Measurements from ENCODE around the gene MAN2C1.
"Not testable (repeated sequence)": the region's sequence is repeated elsewhere in the genome, so short reads cannot be mapped to it uniquely, and the experiment has no call there.

Gene MAN2C1

DNA sequence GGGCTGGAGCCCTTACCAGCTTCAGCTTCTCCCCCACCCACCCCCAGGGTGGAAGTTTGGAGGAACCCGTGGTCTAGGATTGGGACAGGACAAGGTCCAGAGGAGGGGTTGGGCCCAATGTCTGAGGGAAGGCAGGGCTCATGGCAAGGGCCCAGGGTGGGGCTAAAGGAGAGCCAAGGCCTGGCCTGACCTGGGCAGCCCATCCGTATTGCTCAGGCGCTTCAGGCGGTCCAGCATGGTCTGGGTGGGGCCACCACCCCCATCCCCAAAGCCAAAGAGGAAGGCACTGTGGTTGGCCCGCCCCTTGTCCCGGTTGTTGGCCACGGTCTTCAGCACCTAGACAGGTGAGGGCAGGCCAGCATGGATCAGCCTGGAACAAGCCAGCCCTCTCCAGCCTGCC is 7.6 kb downstream of the MAN2C1 start:
- no peak for DNase-seq

DNA sequence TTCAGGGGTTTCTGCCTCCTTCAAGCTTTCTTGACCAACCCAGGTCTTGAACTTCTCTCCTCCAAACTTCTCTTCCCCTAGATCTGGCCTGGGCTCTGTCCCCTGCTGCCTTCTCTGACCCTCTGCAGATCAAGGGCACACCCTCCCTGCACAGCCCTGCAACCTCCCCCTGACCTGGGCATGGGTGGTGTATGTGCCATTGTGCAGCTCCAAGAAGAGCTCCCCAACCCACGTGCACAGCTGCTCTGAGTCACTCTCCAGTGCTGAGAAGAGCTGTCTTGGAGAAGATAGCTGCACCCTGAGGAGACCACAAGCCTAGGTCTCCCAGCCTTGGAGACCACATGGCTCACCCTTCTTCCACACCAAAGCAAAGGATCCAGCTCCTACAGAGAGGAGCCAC is 8.0 kb downstream of the MAN2C1 start:
- no peak for DNase-seq

DNA sequence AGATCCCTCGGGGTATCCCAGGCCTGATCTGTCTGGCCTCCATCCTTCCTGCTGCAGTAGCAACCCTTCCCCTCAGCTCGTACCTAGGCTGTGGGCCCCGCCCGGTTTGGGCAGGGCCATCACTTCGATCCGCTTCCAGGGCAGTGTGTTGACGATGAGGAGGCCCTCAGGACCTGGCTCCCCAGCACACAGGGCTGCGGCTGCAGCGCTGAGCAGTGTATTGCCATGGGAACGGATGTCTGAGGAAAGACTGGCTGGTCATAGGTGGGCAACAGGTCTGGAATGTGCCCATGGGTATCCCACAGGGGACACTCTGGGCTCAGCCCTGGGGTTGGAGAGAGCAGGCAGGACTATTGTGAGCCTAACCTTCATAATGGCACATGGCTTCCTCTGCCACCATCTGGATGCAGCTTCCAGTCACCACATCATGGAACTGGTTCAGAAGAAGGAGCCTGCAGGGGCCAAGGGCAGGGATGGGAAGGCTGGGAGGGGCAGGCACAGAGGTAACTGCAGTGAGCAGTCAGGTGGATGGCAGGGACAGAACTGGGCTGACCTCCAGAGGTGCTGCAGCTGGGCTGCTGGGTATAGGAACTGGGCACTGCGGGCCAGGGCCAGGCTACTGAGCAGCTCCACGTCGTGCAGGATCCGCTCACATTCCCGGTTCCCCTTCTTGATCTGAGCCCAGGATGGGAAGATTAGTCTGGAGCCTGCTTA is 8.7 kb downstream of the MAN2C1 start:
- DNase-seq = no peak

DNA sequence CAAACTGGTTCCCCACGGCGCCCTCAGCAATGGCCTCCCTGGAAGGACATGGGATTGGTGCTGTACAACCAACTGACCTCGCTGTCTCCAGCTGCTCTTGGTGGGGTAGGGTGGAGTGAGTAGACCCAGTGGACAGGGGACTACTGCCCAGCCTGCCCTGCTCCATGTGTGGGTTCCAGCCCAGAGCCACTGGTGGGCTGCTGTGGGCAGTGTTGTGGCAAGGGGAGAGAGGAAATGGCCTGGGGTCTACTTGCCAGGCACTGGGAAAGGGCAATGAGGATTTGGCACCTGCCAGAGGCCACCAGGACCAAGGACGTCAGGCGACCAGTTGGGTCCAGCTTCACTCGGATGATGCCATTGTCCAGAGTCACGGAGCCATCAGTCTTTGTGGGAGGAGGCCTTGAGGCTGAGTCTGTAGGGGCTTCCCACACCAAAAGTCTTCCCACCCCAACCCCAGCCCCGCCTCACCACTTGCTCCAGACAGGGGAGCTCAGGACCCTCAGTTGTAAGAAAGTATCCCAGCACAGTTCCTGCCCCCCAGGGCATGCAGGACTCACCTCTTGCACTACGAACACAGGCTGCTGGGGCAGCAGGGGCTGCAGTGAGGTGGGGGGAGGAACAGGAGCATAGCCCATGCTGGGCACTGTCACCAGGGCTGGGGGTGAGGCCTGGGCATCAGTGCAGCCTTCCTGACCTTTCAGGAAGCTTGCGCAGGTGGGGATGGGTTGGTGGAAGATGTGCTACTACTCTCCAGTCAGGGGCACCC is 9.5 kb downstream of the MAN2C1 start:
- no peak for DNase-seq

DNA sequence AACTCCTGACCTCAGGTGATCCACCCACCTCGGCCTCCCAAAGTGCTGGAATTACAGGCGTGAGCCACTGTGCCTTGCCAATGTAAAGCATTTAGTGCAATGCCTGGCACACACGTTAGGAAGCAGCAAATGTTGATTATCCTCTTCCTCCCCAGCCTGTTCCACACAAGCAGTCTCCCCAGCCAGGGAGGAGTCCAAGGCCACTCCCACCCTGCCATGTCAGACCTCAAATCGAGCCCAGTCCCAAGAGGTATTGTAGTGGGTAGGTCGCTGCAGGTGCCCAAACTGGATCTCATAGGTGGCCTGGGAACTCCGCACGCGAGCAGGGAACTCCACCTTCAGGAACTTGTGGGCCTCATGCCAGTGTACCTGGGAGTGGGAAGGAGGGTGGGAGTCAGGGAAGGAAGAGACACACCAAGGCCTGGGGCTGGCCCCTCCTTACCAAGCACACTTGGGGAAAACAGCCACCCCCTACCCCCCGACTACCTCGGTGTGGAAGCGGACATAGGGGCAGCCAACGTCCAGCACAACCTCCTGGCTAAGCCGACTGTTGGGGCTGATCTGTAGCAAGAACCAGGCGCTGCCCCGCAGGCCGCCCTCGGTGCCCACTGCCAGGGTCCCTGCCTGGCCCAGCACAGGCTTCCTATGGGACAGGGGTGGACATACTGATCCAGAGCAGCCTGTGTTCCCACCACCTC is 10.3 kb downstream of the MAN2C1 start:
- DNase-seq = no peak

DNA sequence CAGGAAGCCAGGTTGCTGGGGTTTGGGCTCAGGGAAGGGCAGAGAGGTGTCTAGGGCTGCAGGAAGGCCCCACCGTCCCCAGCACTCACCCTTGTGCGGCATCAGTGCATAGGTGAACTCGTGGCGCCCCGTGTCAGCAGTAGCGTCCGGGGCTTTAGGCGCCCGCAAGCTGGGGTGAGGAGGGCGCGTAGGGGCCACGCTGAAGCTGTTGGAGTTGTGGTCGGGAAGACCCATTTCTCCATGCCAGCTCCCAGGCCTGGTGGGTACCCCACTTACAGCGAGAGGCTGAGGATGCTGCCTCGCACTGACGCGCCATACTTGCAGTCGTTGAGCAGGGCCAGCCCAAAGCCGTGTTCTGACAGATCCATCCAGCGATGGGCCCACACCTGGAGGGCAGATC is 11.9 kb downstream of the MAN2C1 start:
- no peak for DNase-seq

DNA sequence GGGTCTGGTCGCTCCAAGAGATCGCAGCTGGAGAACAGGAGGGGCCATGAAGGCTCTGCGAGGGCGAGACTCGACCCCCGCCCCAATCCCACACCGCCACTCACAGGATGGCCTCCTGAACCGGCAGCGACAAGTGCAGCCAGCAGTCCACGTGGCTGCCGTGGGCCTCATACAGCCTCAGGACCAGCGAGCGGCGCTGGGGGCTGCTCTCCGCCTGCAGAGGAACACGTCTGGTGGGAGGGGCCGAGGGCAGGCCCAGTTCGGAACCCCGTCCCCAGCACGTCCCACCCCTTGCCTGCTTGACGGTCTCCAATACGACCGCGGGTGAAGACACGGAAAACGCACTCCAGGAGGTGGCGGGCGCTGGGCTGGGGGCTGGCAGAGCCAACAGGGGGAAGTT is 12.4 kb downstream of the MAN2C1 start:
- DNase-seq = no peak

DNA sequence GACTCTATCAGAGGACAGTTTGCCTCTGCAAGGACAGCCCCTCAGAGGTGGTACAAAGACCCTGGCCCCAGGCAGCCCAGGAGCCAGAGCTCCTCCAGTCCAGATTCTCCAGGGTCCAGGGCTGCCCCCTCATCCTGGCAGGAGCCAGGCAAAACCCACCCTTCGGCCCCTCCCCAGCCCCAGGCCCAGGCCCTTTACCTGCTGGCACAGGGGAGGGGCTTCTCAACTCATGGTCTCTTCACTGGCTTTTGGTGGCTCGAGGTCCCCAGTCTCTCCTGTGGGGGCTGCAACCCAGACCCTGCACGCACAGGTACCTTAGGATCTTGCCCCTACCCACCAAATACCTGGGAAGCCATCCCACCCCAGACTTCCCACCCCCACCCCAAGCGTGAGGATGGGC is 13.0 kb downstream of the MAN2C1 start:
- no peak for DNase-seq

DNA sequence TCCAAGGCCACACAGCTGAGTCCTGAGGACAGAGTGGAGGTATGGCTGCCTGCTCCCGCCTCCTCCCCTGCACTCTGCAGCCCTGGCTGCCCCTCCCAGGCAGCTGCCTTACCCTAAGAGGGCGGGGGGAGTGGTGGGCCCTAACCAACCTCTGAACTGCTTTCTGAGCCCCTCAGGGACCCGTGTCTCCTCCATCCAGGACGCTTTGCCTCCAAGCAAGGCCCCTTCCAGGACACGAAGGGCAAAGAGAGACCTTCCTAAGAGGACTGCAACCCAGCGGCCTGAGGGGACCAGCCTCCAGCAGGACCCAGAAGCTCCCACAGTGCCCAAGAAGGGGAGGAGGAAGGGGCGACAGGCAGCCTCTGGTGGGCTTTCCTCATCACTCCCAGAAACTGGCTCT is 14.0 kb downstream of the MAN2C1 start:
- DNase-seq = no peak

DNA sequence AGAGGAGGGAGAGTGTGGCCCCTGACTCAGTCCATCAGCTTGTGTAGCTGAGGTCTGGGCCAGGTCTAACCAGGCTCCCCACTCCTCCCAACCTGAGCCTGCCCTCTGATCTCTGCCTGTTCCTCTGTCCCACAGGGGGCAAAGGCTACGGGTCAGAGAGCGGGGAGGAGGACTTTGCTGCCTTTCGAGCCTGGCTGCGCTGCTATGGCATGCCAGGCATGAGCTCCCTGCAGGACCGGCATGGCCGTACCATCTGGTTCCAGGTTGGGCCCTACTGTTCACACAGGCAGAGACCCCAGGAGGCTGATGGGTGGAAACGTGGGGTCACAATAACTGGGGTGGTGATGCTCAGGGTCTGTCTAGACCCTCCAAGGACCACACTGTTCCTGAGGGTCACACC is 14.8 kb downstream of the MAN2C1 start:
- no peak for DNase-seq

DNA sequence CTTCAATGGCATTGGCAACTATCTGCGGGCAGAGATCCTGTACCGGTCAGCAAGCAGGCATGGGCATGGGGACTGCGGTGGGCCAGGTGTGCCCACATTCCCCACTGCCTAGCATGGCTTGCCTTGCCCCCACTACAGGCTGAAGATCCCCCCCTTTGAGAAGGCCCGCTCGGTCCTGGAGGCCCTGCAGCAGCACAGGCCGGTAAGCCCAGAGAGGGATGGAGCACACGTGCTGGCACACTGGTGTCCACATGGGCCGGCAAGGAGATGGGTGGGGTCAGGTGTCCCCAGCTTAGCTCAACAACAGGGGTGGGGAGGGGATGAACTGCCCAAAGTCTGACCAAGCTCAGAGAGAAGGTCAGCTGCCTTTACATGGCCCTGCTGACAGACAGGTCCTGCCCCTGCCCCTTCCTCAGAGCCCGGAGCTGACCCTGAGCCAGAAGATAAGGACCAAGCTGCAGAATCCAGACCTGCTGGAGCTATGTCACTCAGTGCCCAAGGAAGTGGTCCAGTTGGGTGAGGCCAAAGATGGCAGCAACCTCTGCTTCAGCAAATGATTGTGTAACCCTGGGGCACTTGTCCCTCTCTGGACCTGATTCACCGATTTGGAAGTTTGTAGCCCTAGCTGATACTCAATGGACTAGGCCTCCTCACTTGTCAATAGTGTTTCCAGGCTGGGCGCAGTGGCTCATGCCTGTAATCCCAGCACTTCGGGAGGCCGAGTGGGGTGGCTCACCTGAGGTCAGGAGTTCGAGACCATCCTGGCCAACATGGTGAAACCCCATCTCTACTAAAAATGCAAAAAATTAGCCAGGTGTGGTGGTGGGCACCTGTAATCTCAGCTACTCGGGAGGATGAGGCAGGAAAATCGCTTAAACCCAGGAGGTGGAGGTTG is 16.0 kb downstream of the MAN2C1 start:
- no peak for DNase-seq

DNA sequence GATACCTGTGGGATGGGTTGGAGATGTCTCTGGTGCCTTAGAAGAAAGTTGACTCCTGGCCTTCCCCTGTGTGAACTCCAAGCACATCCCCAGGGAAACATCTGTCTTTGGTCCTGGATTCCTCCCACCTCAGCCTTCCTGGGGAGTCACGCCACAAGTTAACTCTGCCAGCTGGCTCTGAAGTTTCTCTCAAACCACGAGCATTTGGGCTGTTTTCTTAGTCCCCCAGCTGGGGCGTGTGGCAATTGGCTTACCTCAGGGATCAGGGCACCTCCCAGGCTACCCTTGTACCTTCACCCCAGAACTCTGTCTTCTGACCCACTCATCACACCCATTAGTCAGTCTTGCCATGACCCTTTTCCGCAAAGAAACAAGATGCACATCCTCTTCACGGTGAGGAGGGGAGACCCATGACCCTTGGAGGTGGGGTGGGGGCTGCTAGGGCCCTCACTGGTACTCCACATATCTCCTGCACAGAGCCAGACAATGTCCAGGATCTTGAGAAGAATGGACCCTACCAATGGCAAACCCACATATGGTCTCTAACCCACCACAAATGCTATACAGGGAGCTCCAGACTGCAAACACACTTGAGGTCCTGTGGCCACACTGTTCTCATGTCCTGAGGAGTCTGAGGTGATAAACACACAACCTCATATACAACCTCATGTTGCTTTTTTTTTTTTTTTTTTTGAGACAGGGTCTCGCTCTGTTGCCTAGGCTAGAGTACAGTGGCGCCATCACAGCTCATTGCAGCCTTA is 17.6 kb downstream of the MAN2C1 start:
- DNase-seq = no peak

DNA sequence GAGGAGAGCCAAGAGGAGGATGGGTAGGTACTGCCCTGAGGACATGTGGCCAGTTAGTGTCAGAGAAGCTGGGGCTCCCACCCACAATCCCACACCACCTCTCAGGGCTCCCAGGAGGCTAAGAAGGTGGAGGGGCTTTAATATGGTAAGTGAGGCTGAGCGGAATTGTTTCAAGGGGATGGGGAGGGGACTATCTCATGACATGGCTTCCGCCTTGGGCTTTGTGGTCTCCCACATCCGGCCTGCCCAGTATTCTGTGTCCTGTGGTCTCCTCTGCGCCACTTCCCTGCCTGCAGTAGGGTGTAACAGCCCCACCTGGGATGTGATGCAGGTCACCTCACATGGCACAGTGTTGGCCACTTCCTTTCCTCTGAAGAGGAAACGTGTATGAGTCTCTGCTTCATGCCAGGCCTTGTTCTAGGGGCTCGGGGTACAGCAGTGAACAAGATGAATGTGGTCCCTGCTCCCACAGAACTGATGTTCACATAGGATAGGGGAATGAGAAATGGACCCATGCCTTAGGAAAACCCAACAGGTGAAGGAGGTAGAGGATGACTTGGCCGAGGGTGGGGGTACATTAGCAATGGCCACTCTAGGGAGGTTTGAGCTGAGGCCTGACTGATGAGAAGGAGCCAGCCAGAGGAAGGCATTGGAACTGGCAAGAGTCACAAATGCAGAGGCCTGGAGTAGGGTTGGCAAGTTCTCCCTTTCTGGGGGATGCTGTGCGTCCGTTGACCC is 18.4 kb downstream of the MAN2C1 start:
- peak; percentile 64 for DNase-seq

DNA sequence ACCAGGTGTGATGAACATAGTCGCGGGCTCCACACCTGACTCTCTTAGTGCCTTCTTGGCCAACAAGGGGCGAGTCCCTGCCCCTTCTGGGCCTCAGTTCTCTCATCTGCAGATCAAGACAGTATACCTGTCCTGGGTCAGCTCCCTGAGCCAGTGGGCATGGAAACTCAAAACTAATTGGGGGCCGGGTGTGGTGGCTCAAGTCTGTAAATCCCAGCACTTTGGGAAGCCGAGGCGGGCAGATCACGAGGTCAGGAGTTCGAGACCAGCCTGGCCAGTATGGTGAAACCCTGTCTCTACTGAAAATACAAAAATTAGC is 19.1 kb downstream of the MAN2C1 start:
- not testable (repeated sequence) for DNase-seq

DNA sequence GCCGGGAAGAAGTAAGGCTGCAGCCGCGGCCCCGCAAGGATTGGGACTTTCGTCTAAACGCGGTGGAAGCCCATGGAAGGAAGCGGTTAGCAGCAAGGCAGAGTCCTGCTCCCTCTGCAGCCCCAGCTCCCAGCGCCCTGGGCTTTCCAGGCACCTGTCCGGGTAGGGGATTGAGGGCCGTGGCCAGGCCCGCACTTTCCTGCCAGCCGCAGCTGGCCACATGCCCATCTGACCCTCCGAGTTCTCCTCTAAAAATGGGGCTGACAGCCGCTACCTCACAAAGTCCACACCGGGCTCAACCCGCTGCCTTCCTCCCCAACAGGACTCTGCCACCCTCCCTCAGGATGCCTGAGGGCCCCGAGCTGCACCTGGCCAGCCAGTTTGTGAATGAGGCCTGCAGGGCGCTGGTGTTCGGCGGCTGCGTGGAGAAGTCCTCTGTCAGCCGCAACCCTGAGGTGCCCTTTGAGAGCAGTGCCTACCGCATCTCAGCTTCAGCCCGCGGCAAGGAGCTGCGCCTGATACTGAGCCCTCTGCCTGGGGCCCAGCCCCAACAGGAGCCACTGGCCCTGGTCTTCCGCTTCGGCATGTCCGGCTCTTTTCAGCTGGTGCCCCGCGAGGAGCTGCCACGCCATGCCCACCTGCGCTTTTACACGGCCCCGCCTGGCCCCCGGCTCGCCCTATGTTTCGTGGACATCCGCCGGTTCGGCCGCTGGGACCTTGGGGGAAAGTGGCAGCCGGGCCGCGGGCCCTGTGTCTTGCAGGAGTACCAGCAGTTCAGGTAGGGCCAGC is 19.7 kb downstream of the MAN2C1 start:
- no peak for DNase-seq

DNA sequence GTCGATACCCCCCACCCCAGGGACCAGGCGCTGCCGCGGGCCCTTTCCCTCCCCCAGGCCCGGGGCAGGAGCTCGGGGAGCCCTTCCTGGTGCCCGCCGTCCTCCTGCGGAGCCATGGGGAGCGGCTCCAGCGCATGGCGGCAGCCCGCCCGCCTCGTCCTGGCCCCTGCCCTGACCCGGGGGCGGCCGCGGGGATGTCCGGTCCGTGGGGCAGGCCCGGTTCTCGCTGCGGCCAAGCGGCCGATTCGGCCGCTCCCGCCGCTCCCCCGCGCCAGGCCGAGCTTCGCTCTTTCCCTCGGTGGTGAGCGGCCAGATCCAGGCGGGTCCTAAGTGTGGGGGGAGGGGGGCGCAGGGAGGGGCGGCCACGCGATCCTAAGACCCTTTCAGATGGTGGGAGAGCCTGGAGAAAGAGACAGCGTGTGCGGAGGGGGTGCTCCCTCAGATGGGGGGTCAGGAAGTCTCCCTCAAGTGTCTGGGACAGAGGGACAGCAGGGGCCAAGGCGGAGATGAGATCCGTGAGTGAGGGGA is 20.3 kb downstream of the MAN2C1 start:
- no peak for DNase-seq

DNA sequence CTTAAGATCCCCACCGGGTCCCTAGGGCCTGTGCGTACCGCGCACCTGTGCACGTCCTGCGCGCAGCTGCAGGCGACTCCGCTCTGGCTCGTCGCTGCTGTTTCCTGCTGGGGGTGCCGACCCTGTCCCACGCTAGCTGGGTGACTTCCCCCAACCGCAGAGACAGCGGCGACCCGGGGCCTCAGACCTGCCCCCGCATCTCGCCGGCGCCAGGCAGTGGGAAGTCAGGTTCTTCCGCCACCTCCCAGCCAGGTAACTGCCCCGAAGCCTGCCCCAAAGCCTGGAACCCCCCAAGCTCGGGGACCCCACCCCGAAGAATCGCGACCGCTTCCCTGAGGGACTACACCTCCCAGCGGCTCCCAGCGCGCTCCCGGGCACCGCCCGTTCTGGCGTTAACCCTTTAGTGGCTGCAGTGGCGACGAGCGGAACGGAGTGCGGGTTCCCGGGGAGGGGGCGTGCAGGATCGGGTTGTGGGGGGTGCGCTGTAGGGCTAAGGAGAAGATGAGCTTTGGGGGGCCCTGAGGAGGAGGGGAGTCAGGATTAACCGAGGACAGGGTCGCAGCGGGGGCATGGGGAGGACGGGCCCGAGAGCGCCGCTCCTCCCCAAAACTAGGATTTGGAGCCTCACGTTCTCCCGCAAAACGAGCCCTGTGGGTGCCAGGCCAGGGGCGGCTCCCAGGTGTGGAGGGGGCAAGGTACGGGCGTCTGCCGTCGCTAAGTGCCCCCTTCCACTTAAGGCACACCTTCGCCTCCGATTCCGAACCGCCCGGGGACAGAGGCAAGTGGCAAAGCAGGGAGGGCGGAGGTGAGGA is 21.0 kb downstream of the MAN2C1 start:
- peak; percentile 77 for DNase-seq

DNA sequence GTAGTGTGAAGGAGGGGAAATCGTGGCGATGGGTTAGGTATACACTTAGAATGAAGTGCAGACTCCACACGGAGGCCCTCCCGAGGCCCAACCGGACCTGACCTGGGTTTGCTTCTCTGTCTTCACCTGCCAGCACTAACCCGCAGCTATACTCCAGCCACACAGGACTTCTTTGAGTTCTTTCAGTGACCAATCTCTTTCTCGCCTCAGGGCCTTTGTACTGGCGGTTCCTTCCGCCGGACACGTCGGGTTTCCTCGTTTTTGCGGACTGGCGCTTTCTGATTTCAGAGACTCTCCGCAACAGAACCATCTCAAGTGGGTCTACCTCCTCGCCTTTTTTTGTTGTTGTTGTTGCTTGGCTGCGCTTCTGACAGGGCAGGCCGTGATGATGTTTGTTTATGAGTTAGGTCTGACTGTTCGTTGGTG is 21.6 kb downstream of the MAN2C1 start, which contains the start of gene NEIL1:
TSS of gene NEIL1 (plus strand) at position 244 of the 426 bp plus-strand sequence. CDS start 1,867 bp downstream, outside the sequence.
- DNase-seq = peak; percentile 20

DNA sequence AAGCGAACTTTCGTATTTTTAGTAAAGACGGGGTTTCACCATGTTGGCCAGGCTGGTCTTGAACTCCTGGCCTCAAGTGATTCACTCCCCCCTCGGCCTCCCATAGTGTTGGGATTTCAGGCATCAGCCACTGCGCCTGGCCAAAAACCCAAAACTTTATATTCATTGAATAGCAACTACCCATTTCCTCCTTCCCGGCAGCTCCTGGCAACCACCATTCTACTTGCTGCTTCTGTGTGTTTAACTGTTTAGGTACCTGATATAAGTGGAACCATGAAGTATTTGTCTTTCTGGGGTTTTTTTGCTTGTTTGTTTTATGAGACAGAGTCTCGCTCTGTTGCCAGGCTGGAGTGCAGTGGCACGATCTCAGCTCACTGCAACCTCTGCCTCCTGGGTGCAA is 24.5 kb downstream of the MAN2C1 start:
- DNase-seq = not testable (repeated sequence)

Measured in CD4-positive, alpha-beta T cell treated with Interleukin-17A for 4 hours (primary cell).